HEK293T (cell line): ENCODE measurements around the gene NDUFS6.

ENCODE experiments used
- CTCF ChIA-PET: fragments of 350-600 bp; formaldehyde crosslinking; extraction: SDS; loops from one replicate; lab custom pipeline; 2021; ENCODE audit warnings: antibody characterized with exemption, inconsistent platforms; lab: Yijun Ruan, JAX
- POLR2A ChIA-PET: fragments of 350-600 bp; formaldehyde crosslinking; extraction: SDS; loops from one replicate; lab custom pipeline; 2020; ENCODE audit warnings: antibody characterized with exemption, inconsistent platforms; lab: Yijun Ruan, JAX
- DNase-seq: peaks from one replicate; pipeline ENCODE4 v3.0.0; 2012; ENCODE audit warnings: mixed read lengths; ENCODE audit errors: extremely low spot score
- ARNT ChIP-seq: fragments of 450-650 bp; IDR thresholded peaks from 2 replicates; pipeline ENCODE4 v1.6.1; 2017; ENCODE audit warnings: mild to moderate bottlenecking
- BHLHE40 ChIP-seq: fragments of 450-650 bp; IDR thresholded peaks from 2 replicates; pipeline ENCODE4 v1.6.1; 2016; ENCODE audit warnings: mild to moderate bottlenecking, moderate library complexity, borderline replicate concordance
- CTBP1 ChIP-seq: fragments of 450-650 bp; IDR thresholded peaks from 2 replicates; pipeline ENCODE4 v1.6.1; 2016; ENCODE audit warnings: borderline replicate concordance
- ELF4 ChIP-seq: fragments of 450-650 bp; IDR thresholded peaks from 2 replicates; pipeline ENCODE4 v1.6.1; 2017; ENCODE audit warnings: antibody characterized with exemption
- FOXA1 ChIP-seq: fragments of 450-650 bp; IDR thresholded peaks from 2 replicates; pipeline ENCODE4 v1.6.1; 2016; ENCODE audit warnings: mild to moderate bottlenecking
- FOXK2 ChIP-seq: fragments of 450-650 bp; IDR thresholded peaks from 2 replicates; pipeline ENCODE4 v1.6.1; 2016; ENCODE audit warnings: mild to moderate bottlenecking
- FOXM1 ChIP-seq: fragments of 450-650 bp; IDR thresholded peaks from 2 replicates; pipeline ENCODE4 v1.6.1; 2017; ENCODE audit warnings: mild to moderate bottlenecking, borderline replicate concordance
- HDGF ChIP-seq: fragments of 450-650 bp; IDR thresholded peaks from 2 replicates; pipeline ENCODE4 v1.6.1; 2017; ENCODE audit warnings: antibody characterized with exemption, borderline replicate concordance
- L3MBTL2 ChIP-seq: fragments of 450-650 bp; conservative IDR thresholded peaks from 2 replicates; pipeline ENCODE4 v1.6.1; 2016; ENCODE audit warnings: mild to moderate bottlenecking
- LEF1 ChIP-seq: fragments of 450-650 bp; IDR thresholded peaks from 2 replicates; pipeline ENCODE4 v1.6.1; 2017; ENCODE audit warnings: mild to moderate bottlenecking, borderline replicate concordance
- NFRKB ChIP-seq: fragments of 450-650 bp; IDR thresholded peaks from 2 replicates; pipeline ENCODE4 v1.6.1; 2016; ENCODE audit warnings: mild to moderate bottlenecking, moderate library complexity
- SP1 ChIP-seq: fragments of 450-650 bp; IDR thresholded peaks from 2 replicates; pipeline ENCODE4 v1.6.1; 2017
- SUZ12 ChIP-seq: fragments of 450-650 bp; IDR thresholded peaks from 2 replicates; pipeline ENCODE4 v1.6.1; 2016; ENCODE audit warnings: mild to moderate bottlenecking
- TARDBP ChIP-seq: fragments of 450-650 bp; IDR thresholded peaks from 2 replicates; pipeline ENCODE4 v1.6.1; 2016
- ZNF384 ChIP-seq: fragments of 450-650 bp; IDR thresholded peaks from 2 replicates; pipeline ENCODE4 v1.6.1; 2016
- TF ChIP-seq, protein P1 (sequence below): fragments of 450-650 bp; IDR thresholded peaks from 2 replicates; pipeline ENCODE4 v1.6.1; 2016

Gene NDUFS6

DNA sequence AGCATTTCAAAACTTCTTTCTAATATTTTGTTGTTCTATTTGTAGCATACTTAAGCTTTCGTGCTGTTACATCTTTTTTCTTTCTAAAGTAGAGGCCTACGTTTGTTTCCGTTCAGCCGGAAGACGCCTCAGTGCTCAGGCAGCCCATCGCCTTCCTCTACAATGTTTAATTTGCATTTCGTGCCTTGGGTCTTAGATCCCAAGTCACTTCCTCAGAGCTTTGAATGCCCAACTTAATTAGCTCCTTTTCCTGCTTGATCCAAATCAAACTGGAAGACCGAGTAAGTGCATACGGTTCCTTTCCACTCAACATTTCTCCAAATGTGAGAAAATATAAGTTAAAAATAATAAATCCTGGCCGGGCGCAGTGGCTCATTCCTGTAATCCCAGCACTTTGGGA, 44.7 kb upstream of the NDUFS6 start:
- ChIA-PET POLR2A (no interaction called here), CTCF (no interaction called here)
- TF ChIP-seq FOXK2 (no peak), LEF1 (no peak), ELF4 (no peak), SUZ12 (no peak), L3MBTL2 (no peak), HDGF (no peak), CTBP1 (no peak), FOXA1 (no peak), ZNF384 (no peak), FOXM1 (no peak), NFRKB (no peak), TARDBP (no peak), BHLHE40 (no peak), ARNT (no peak), SP1 (no peak)
- TF ChIP-seq, protein P1, sequence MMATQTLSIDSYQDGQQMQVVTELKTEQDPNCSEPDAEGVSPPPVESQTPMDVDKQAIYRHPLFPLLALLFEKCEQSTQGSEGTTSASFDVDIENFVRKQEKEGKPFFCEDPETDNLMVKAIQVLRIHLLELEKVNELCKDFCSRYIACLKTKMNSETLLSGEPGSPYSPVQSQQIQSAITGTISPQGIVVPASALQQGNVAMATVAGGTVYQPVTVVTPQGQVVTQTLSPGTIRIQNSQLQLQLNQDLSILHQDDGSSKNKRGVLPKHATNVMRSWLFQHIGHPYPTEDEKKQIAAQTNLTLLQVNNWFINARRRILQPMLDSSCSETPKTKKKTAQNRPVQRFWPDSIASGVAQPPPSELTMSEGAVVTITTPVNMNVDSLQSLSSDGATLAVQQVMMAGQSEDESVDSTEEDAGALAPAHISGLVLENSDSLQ: no peak
- DNase-seq: no peak

DNA sequence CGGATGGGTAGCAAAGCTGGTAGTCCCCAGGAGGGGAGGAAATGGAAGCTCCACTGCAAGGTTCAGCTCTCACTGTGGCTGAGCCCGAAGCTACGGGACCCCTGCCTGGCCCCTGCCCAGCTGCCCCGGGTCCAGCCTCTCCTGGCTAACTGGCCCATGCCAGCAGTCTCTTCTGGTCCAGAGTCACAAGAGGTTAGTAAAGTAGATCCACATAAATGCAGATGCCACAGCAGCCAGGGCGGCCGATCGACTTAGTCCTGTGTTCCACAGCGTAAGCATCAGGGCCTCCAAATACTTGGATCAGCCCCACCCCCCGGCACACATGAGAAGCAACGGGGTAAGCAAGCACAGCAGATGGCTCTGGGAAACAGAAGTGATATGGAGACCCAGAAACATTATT, 43.7 kb upstream of the NDUFS6 start:
- no peak for DNase-seq
- ChIA-PET CTCF (no interaction called here), POLR2A (no interaction called here)
- TF ChIP-seq LEF1: no peak
- TF ChIP-seq FOXK2: no peak
- no peak for TF ChIP-seq ZNF384
- TF ChIP-seq CTBP1: no peak
- no peak for TF ChIP-seq SUZ12
- TF ChIP-seq, protein P1: no peak
- no peak for TF ChIP-seq FOXM1
- TF ChIP-seq ARNT: no peak
- no peak for TF ChIP-seq FOXA1
- no peak for TF ChIP-seq HDGF
- TF ChIP-seq SP1: no peak
- TF ChIP-seq ELF4: no peak
- TF ChIP-seq TARDBP: no peak
- TF ChIP-seq NFRKB: no peak
- no peak for TF ChIP-seq L3MBTL2
- no peak for TF ChIP-seq BHLHE40

DNA sequence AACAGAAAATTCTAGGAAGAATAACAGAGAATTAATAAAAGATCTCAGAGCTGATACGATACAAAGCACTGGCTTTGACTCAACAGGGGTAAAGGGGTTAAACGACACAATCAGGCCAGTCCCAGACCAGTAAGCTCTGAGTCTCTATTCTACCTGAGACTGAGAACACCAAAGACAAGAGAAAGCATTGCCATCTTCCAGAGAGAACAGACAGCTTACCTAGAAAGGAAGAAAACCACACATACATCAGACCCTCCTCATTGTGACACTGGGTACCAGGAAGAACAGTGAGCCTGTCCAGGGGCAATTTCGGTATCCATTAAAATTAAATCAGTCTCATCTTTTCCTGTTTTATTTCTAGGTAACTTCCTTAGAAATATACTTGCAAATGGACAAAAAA, 42.6 kb upstream of the NDUFS6 start:
- DNase-seq: no peak
- ChIA-PET POLR2A (no interaction called here), CTCF (no interaction called here)
- TF ChIP-seq ARNT (no peak), ZNF384 (no peak), HDGF (no peak), SP1 (no peak), CTBP1 (no peak), SUZ12 (no peak), NFRKB (no peak), ELF4 (no peak), BHLHE40 (no peak)
- TF ChIP-seq, protein P1: no peak

DNA sequence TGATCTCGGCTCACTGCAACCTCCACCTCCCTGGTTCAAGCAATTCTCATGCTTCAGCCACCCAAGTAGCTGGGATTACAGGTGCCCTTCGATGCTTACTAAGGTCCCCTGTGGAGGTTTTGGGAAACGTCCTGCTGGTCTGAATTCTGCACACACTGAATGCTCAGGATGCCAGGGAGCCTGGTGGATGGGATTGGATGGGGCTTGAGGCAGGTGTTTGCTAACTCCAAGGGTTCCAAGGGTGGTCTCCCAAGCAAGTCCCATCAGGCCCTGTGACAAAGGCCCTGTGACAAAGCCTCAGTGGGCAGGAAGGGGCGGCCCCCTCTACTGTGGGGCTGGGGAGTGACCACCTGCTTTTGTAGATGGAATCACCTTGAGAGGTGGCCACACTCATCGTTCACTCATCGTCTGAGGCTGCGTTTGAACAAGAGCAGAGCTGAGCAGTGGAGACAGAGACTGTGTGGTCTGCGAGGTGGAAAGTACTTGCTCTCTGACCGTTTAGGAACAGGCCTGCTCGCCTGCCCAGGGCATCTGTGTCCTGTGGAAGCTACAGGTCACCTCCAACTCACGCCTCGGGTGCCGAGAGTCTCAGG, 41.7 kb upstream of the NDUFS6 start:
- CTCF ChIA-PET: no interaction called here

DNA sequence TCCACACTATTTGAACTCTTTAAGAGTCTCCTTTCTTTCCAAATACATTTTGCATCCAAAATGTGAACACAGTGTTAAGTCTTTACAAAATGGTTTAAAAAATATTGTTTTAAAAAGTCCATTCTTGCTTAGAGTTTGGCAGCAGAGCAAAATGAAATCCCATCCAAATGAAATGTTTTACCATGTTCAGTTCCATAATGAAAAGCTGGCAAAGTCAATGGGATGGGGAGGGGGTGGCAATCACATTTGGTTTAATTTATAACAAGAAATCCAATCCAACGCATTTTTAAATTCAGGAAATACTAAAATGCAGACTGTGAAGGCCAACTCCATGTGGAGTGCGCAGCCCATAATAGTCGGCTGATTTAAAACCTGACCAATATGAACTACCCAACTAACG, 41.0 kb upstream of the NDUFS6 start:
- TF ChIP-seq ARNT (no peak), FOXM1 (no peak), L3MBTL2 (no peak), ZNF384 (no peak), LEF1 (no peak), ELF4 (no peak), FOXK2 (no peak), FOXA1 (no peak), BHLHE40 (no peak), CTBP1 (no peak), NFRKB (no peak), TARDBP (no peak), SUZ12 (no peak), SP1 (no peak), HDGF (no peak)
- TF ChIP-seq, protein P1: no peak
- CTCF ChIA-PET: no interaction called here
- DNase-seq: no peak
- POLR2A ChIA-PET: no interaction called here

More for the DNA sequence above, 41.7 kb upstream of the NDUFS6 start:
- no peak for DNase-seq
- no peak for TF ChIP-seq CTBP1
- TF ChIP-seq FOXA1: no peak
- TF ChIP-seq ARNT: no peak
- no peak for TF ChIP-seq SP1
- no peak for TF ChIP-seq SUZ12
- no peak for TF ChIP-seq L3MBTL2
- no peak for TF ChIP-seq FOXM1
- no peak for TF ChIP-seq ZNF384
- no peak for TF ChIP-seq FOXK2
- no peak for TF ChIP-seq BHLHE40
- TF ChIP-seq LEF1: no peak
- no peak for TF ChIP-seq TARDBP
- TF ChIP-seq, protein P1: no peak
- TF ChIP-seq NFRKB: no peak
- TF ChIP-seq HDGF: no peak
- no peak for TF ChIP-seq ELF4
- POLR2A ChIA-PET: no interaction called here
